A549 (cell line): ENCODE results near the gene FUZ.

Source experiments
- BHLHE40 ChIP-seq: IDR thresholded peaks from 2 replicates; pipeline ENCODE4 v1.6.1; 2012; ENCODE audit warnings: low read depth, low read length, inconsistent platforms
- CBX8 ChIP-seq: fragments of 200-600 bp; sonication (generic); IDR thresholded peaks from 2 replicates; pipeline ENCODE4 v1.6.1; 2016
- CEBPB ChIP-seq, 2 experiments: fragments of >200 bp in 1 of 2; sonication (Bioruptor Twin) in 1 of 2; formaldehyde crosslinking in 1 of 2; IDR thresholded peaks; 2 replicates each; pipeline ENCODE4 v1.6.1; 2012 to 2016
- EHMT2 ChIP-seq: fragments of 200-600 bp; sonication (generic); IDR thresholded peaks from 2 replicates; pipeline ENCODE4 v1.6.1; 2016; ENCODE audit warnings: antibody characterized with exemption, low read depth, mild to moderate bottlenecking, moderate library complexity
- JUN ChIP-seq, 2 experiments: fragments of >200 bp; sonication (Bioruptor Twin); formaldehyde crosslinking; IDR thresholded peaks; 2 replicates in 1 of 2; 3 replicates in 1 of 2; pipeline ENCODE4 v1.6.1; 2016 to 2017
- MAFK ChIP-seq: fragments of 450-650 bp; IDR thresholded peaks from 2 replicates; pipeline ENCODE4 v1.6.1; 2014; ENCODE audit not compliant: partially characterized antibody
- MYC ChIP-seq: IDR thresholded peaks from 2 replicates; pipeline ENCODE4 v1.6.1; 2012; ENCODE audit warnings: mild to moderate bottlenecking, inconsistent platforms, low read length, improper control_type of control experiment, borderline replicate concordance
- POLR2A ChIP-seq: IDR thresholded peaks from 2 replicates; pipeline ENCODE4 v1.6.1; 2012; ENCODE audit warnings: mild to moderate bottlenecking, low read length
- RCOR1 ChIP-seq: fragments of 150-350 bp; IDR thresholded peaks from 2 replicates; pipeline ENCODE4 v1.6.1; 2014; ENCODE audit warnings: antibody characterized with exemption, low read length, low read depth
- REST ChIP-seq: fragments of 200-600 bp; sonication (generic); IDR thresholded peaks from 2 replicates; pipeline ENCODE4 v1.6.1; 2016; ENCODE audit warnings: antibody characterized with exemption, mild to moderate bottlenecking, moderate library complexity
- SMC3 ChIP-seq: fragments of >200 bp; sonication (Bioruptor Twin); formaldehyde crosslinking; IDR thresholded peaks from 3 replicates; pipeline ENCODE4 v1.6.1; 2018; ENCODE audit warnings: inconsistent platforms
- SREBF2 ChIP-seq: fragments of 450-650 bp; IDR thresholded peaks from 2 replicates; pipeline ENCODE4 v1.6.1; 2014; ENCODE audit warnings: mild to moderate bottlenecking, moderate library complexity
- TF ChIP-seq, protein P1 (sequence below): fragments of >200 bp; sonication (Bioruptor Twin); formaldehyde crosslinking; IDR thresholded peaks from 3 replicates; pipeline ENCODE4 v1.5.1; 2016

GRCh38 chr19:49855676-49856573 lies 42.8 kb upstream of the FUZ start:
- TF ChIP-seq, protein P1, sequence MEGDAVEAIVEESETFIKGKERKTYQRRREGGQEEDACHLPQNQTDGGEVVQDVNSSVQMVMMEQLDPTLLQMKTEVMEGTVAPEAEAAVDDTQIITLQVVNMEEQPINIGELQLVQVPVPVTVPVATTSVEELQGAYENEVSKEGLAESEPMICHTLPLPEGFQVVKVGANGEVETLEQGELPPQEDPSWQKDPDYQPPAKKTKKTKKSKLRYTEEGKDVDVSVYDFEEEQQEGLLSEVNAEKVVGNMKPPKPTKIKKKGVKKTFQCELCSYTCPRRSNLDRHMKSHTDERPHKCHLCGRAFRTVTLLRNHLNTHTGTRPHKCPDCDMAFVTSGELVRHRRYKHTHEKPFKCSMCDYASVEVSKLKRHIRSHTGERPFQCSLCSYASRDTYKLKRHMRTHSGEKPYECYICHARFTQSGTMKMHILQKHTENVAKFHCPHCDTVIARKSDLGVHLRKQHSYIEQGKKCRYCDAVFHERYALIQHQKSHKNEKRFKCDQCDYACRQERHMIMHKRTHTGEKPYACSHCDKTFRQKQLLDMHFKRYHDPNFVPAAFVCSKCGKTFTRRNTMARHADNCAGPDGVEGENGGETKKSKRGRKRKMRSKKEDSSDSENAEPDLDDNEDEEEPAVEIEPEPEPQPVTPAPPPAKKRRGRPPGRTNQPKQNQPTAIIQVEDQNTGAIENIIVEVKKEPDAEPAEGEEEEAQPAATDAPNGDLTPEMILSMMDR: no peak
- TF ChIP-seq MYC: no peak
- TF ChIP-seq BHLHE40: no peak
- TF ChIP-seq SMC3: no peak
- TF ChIP-seq CEBPB (IDR thresholded peaks at IDR 0.05): no peak
- TF ChIP-seq RCOR1: no peak
- peak; percentile 5; the same call in 1 of the 2 replicates for TF ChIP-seq POLR2A
- TF ChIP-seq MAFK: no peak
- no peak for TF ChIP-seq CBX8
- peak in 1 of 2 experiments; percentile 2; a peak in 1 of 5 replicates for TF ChIP-seq JUN (IDR thresholded peaks at IDR 0.05)
- TF ChIP-seq REST: no peak
- no peak for TF ChIP-seq SREBF2
- no peak for TF ChIP-seq EHMT2
